Measurements from ENCODE around the gene RBM6. TPM values are rescaled to one million over a fixed set of nuclear protein-coding genes. Genes with fewer than 3 reads are reported as not detected.
A peak's percentile ranks its signal among the peaks of the same experiment; 100 is the strongest.
"Not testable (repeated sequence)": the region's sequence is repeated elsewhere in the genome, so short reads cannot be mapped to it uniquely, and the experiment has no call there.

RBM6 gene
- total RNA-seq, 6 experiments from 2014 or later, result 32.5 to 41.6 (median 34.5) TPM

DNA sequence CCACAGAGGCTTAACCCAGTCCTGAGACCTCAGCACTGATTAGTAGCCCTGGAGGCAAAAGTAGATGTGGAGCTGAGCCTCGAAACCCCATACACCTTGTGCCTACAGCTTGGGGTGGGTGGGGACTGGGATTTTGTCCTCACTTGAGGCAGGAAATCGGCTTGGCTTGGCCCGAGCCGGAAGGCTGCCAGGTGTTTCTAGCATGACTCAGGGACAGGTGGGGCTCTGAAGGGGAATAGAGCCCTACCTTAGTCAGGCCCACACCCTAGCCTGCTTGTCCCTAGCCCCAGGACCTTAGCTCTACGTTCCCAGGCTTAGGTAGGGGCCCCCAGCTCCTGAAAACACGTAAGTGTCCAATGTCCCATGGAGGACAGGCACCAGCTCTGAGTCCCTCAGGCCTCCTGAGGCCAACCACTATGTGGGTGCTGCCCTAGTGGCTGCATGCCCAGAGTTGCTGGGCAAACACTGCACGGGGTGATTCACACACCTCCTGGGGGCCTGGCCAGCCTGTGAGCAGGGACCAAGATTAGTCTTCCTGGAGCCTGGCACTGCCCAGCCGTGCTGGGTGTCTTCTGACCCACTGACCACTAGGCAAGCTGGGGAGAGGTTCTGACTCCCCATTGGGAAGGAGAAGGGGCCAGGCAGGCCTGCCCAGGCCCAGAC, 39.3 kb upstream of the RBM6 start:
- Mint-ChIP-seq H3K4me1 (ENCODE audit: low read depth) (peaks cover 11% of the 10 kb centered on the region), H3K36me3 (ENCODE audit: low read depth) (no peaks in the 10 kb centered on the region), H3K4me3 (no peak overlapping the region), H3K9me3 (no peaks in the 10 kb centered on the region), H3K27me3 (ENCODE audit: insufficient read depth) (peaks cover 1% of the 10 kb centered on the region; the same call in 1 of the 2 replicates), H3K27ac (no peak overlapping the region)
- peak; percentile 72 for DNase-seq
- TF ChIP-seq, protein P1, sequence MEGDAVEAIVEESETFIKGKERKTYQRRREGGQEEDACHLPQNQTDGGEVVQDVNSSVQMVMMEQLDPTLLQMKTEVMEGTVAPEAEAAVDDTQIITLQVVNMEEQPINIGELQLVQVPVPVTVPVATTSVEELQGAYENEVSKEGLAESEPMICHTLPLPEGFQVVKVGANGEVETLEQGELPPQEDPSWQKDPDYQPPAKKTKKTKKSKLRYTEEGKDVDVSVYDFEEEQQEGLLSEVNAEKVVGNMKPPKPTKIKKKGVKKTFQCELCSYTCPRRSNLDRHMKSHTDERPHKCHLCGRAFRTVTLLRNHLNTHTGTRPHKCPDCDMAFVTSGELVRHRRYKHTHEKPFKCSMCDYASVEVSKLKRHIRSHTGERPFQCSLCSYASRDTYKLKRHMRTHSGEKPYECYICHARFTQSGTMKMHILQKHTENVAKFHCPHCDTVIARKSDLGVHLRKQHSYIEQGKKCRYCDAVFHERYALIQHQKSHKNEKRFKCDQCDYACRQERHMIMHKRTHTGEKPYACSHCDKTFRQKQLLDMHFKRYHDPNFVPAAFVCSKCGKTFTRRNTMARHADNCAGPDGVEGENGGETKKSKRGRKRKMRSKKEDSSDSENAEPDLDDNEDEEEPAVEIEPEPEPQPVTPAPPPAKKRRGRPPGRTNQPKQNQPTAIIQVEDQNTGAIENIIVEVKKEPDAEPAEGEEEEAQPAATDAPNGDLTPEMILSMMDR (IDR thresholded peaks at IDR 0.05), result no peak

DNA sequence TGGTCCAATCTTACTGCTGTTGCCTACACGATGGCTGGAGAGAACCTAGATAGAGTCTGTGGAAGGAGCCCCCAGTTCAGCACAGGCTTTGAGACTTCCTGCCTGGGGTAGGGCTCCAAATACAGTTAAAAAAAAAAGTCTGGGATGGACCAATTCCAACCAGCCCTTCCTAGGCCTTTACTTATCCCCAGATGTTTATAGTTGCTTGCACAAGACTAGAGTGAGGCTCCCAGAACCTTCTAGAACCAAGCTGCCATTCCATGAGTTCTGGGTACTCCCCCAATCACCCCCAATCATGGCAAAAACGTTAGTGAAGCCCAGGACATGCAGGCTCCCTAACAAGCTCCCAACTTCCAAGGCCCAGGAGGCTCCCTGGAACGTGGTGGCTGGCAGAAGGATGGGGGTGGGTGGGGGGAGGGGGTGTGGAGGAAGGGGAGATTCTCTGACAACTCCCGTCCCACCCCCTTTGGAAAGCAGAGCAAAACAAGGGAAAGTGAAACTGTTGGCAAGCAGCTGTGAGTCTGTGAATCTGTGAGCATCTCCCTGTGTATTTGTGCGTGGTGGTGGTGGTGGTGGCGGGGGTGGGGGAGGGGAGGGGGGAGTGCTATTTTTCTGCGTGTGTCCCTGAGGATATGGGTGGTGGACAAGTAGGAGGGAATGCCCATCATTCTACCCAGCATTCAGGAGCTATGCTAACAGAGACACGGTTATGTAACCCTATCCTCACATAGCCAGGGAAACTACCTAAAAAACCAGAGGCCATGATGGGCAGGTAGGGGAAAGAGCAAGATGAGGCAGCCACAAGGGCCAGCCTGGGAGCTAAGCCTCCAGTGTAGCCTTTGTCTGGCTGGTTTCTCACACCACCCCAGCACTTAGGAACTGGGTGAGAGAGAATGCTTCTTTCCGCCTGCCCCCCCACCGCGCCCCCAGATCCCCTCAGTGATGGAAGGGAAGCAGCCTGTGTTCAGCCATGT, 38.3 kb upstream of the RBM6 start:
- H3K9me3 Mint-ChIP-seq, result no peaks in the 10 kb centered on the region
- peaks cover 1% of the 10 kb centered on the region; the same call in 1 of the 2 replicates for H3K27me3 Mint-ChIP-seq (ENCODE audit: insufficient read depth)
- H3K36me3 Mint-ChIP-seq (ENCODE audit: low read depth), result no peaks in the 10 kb centered on the region
- peaks cover 22% of the 10 kb centered on the region for H3K4me1 Mint-ChIP-seq (ENCODE audit: low read depth)
- no peak overlapping the region for H3K4me3 Mint-ChIP-seq
- H3K27ac Mint-ChIP-seq, result no peak overlapping the region; the same call in 1 of the 2 replicates
- DNase-seq, result no peak
- TF ChIP-seq, protein P1 (IDR thresholded peaks at IDR 0.05), result no peak

DNA sequence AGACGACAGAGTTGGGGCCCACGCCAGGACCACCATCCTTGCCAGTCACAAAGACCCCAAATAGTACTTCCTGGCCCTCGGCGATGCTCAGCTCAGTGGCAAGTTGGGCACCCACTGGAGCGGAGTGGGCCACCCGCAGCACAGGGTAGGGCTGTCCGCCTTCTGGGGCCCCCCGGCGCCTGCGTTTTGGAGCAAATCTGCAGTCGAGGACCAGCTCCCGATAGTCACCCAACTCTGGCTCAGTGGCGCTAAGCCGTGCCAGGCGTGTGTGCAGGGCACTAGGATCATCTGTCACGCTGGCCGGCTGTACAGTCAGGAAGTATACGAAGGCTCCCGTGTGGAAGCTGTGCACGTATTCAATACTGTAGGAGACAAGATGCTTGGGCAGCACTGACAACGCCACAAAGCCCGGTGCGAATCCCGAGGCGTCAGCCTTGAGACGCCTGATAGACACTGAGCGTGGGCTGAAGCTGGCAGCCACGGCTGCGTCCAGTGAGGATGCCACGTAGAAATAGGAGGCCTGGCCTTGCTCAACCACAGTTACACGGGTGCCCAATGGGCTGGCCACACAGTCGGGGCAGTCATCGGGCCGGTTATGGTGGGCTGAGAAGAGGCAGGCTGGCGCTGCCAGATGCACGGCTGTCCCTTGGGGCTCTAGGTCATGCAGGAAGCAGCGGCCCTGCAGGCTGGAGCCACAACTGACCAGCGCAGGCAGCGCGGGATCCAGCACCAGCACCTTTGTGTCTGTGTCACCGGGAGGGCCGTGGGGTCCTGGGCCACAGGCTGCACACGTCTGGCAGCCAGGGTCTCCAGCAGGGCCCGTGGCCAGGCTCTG, 37.2 kb upstream of the RBM6 start:
- TF ChIP-seq, protein P1 (IDR thresholded peaks at IDR 0.05), result no peak
- no peak overlapping the region for H3K4me3 Mint-ChIP-seq
- H3K9me3 Mint-ChIP-seq, result no peaks in the 10 kb centered on the region
- peaks cover 23% of the 10 kb centered on the region for H3K4me1 Mint-ChIP-seq (ENCODE audit: low read depth)
- H3K36me3 Mint-ChIP-seq (ENCODE audit: low read depth), result no peaks in the 10 kb centered on the region
- no peak overlapping the region for H3K27ac Mint-ChIP-seq
- no peaks in the 10 kb centered on the region for H3K27me3 Mint-ChIP-seq (ENCODE audit: insufficient read depth)
- no peak for DNase-seq

DNA sequence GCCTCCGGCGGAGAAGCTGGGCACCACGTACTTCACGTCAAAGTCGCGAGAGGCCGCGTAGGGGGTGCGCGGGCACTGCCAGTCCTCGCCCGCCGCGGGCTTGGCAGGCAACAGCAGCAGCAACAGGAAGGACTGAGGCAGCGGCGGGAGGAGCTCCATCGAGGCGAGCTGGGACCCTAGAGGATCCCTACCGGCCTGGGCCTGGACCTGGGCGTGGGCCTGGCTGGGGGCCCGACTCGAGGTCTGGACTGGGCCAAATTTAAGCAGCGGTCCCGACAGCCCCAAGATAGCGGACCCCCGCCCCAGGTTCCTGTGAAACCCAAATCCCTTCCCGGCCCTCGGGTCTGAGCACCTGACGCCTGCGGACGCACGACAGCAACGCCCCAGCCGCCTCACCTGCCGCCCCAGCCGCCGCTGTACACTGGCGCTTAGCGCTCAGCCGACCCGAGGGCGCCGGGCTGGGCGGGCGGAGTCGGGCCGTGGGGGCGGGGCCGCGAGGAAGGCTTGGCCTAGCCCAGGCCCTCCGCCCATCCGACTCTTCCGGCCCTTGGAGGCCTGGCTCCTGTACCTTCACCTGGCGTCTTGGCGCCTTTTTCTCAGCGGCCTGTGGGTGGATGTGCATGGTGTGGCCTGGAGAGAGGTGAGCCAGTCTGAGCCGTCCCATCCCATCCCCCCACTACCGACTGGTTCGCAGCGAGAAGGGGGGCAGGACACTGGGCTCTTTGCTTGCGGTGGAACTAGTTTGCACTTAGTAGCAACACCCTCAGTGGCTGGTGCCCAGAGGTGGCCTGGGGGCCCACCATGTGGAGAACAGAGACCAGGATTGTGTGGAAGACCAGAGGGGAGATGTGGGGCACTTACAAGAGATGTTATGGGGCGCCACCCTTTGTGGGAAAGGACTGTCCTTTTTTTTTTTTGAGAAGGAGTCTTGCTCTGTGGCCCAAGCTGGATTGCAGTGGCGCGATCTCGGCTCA, 36.2 kb upstream of the RBM6 start, which contains the start of gene MST1R:
MST1R (minus strand) TSS at position 423 of the 974 bp plus-strand sequence; CDS start at position 159, 264 bp downstream.
- Mint-ChIP-seq H3K27me3 (ENCODE audit: insufficient read depth) (no peaks in the 10 kb centered on the region), H3K4me3 (no peak within 1 kb of the TSS), H3K9me3 (no peaks in the 10 kb centered on the region), H3K27ac (no peak within 1 kb of the TSS), H3K4me1 (ENCODE audit: low read depth) (peaks cover 23% of the 10 kb centered on the region), H3K36me3 (ENCODE audit: low read depth) (no peaks in the 10 kb centered on the region)
- TF ChIP-seq, protein P1 (IDR thresholded peaks at IDR 0.05), result no peak
- DNase-seq, result no peak

DNA sequence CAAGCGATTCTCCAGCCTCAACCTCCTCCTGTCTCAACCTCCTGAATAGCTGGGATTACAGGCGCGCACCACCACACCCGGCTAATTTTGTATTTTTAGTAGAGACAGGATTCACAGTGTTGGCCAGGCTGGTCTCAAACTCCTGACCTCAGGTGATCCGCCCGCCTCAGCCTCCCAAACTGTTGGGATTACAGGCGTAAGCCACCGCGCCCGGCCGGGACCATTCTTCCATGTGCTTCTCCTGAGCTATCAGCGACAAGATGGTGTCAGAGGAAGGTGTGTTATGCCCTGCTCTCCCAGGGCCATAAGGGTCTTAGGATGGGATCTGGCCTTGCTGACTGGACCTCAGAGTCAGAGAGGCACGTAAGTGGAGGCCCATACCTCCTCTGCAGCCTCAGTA, 35.5 kb upstream of the RBM6 start:
- not testable (repeated sequence) for H3K27ac Mint-ChIP-seq; H3K4me3 Mint-ChIP-seq; H3K36me3 Mint-ChIP-seq (ENCODE audit: low read depth); H3K27me3 Mint-ChIP-seq (ENCODE audit: insufficient read depth); DNase-seq; H3K9me3 Mint-ChIP-seq
- peaks cover 23% of the 10 kb centered on the region for H3K4me1 Mint-ChIP-seq (ENCODE audit: low read depth)
